Gastrocnemius medialis (tissue), 4 donors: ENCODE measurements around the gene SELENOS.
A peak's percentile ranks its signal among the peaks of the same experiment; 100 is the strongest.

Experiments
- CTCF ChIP-seq, 5 experiments: fragments of 450-650 bp in 3 of 5; fragments of 200-600 bp in 2 of 5; sonication (generic) in 2 of 5; IDR thresholded peaks in 4 of 5; conservative IDR thresholded peaks in 1 of 5; 1 replicate in 4 of 5; 2 replicates in 1 of 5; pipeline ENCODE4 v1.5.1; 2016 to 2019; ENCODE audit warnings: antibody characterized with exemption in 5 of 5, mild to moderate bottlenecking in 3 of 5, moderate library complexity in 3 of 5
- POLR2A ChIP-seq, 2 donors: fragments of 450-650 bp; IDR thresholded peaks; one replicate each; pipeline ENCODE4 v1.6.1; 2017; ENCODE audit warnings: antibody characterized with exemption in 2 of 2, mild to moderate bottlenecking in 2 of 2, moderate library complexity in 2 of 2

GRCh38 chr15:101269479-101270223, 7.6 kb downstream of the SELENOS start:
- TF ChIP-seq CTCF (IDR thresholded peaks at IDR 0.05 in 4 of 5, conservative IDR thresholded peaks at IDR 0.05 in 1 of 5) (peak in 2 of 5 experiments; percentile 10 to 16), POLR2A (IDR thresholded peaks at IDR 0.05) (no peak)
